Adipocyte (in vitro differentiated cells): ENCODE measurements around the gene ADPRHL1.
A peak's percentile ranks its signal among the peaks of the same experiment; 100 is the strongest.

Experiments
- DNase-seq: peaks from one replicate; pipeline ENCODE4 v3.0.0-alpha.2; 2015; ENCODE audit warnings: low read depth
- H3K27me3 ChIP-seq: replicated peaks from 2 replicates; pipeline ENCODE4 v1.7.0; 2013; ENCODE audit warnings: mild to moderate bottlenecking, low read length, moderate library complexity; ENCODE audit not compliant: control insufficient read depth, insufficient read depth
- H3K36me3 ChIP-seq: 2 replicates; pipeline ENCODE4 v1.7.0; 2013; ENCODE audit warnings: low read length, mild to moderate bottlenecking, moderate library complexity; ENCODE audit not compliant: control insufficient read depth, insufficient read depth, severe bottlenecking
- H3K4me1 ChIP-seq: 2 replicates; pipeline ENCODE4 v1.7.0; 2013; ENCODE audit warnings: mild to moderate bottlenecking, low read length, moderate library complexity; ENCODE audit not compliant: control insufficient read depth, insufficient read depth
- H3K4me3 ChIP-seq: 2 replicates; pipeline ENCODE4 v1.7.0; 2013; ENCODE audit warnings: mild to moderate bottlenecking, low read length, moderate library complexity
- H3K9ac ChIP-seq: 2 replicates; pipeline ENCODE4 v1.7.0; 2013; ENCODE audit warnings: mild to moderate bottlenecking, low read length, moderate library complexity
- H3K9me3 ChIP-seq: 2 replicates; pipeline ENCODE4 v1.7.0; 2013; ENCODE audit warnings: mild to moderate bottlenecking, low read length, moderate library complexity; ENCODE audit not compliant: control insufficient read depth

Gene ADPRHL1

DNA sequence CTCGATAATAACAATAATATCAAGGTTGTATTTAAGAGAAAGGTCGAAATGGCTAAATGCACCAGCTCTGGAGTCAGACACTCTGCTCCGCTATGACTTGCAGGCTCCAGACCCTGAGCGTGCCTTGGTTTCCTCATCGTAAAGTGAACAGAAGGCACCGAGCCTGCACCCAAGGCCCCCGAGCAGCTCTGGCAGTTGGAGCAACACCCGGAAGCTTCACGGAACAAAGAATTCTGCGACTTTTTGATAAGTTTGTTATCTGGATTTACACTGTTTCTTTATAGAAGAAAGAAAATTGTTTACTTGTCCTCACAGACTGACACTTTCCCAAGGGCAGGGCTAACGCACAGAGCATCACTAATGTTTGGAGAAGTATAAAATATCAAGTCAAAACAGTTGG lies 93.7 kb downstream of the ADPRHL1 start:
- Histone ChIP-seq H3K27me3 (no peaks in the 10 kb centered on the region), H3K36me3 (no peaks in the 10 kb centered on the region), H3K4me3 (no peak overlapping the region), H3K9ac (no peak overlapping the region), H3K4me1 (peaks cover under 1% of the 10 kb centered on the region), H3K9me3 (no peaks in the 10 kb centered on the region)
- no peak for DNase-seq

DNA sequence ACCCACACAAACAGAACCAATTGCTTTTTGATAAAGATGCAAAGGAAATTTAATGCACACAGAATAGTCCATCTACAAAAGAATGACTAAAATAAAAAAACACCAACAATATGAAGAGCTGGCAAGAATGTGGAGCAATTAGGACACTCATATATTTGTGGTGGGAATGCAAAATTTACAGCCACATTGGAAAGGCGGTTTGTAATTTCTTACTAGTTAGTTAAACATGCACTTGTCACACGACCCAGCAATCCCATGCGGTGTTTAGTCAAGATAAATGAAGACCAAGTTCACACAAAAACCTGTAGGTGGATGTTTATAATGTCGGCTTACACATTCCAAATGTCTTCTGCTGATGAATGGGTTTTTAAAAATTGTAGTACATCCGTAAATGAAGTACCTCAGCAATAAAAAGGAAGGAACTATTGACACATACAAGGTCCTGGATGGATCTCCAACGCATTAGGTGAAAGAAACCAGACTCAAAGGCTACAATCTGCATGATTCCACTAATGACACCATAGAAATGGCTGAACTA lies 94.6 kb downstream of the ADPRHL1 start:
- Histone ChIP-seq H3K9me3 (no peaks in the 10 kb centered on the region), H3K9ac (no peak overlapping the region), H3K4me3 (no peak overlapping the region), H3K27me3 (no peaks in the 10 kb centered on the region), H3K4me1 (no peaks in the 10 kb centered on the region), H3K36me3 (no peaks in the 10 kb centered on the region)
- DNase-seq = no peak

DNA sequence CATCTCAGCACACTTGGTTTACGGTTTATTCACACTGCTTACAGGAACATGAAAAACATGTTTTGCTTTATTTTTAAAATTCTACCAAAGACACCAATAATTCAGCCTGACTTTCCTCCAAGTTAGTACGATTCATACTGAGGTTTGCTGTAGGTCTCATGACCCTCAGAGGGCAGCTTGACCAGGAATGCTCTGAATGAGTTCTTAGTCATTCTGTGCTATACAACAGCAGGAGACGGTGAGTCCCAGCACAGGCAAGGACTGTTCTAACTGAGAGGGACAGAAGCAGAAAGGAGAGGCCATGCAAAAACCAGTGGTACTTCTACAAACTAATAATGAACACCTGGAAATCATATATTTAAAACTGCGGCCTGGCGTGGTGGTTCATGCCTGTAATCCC lies 95.8 kb downstream of the ADPRHL1 start:
- H3K27me3 ChIP-seq = no peaks in the 10 kb centered on the region
- peak; percentile 35 for DNase-seq

GRCh38 chr13:113356596-113356995 lies 96.7 kb downstream of the ADPRHL1 start:
- Histone ChIP-seq H3K36me3 (no peaks in the 10 kb centered on the region), H3K9ac (no peak overlapping the region), H3K27me3 (no peaks in the 10 kb centered on the region), H3K9me3 (no peaks in the 10 kb centered on the region), H3K4me3 (no peak overlapping the region), H3K4me1 (no peaks in the 10 kb centered on the region)
- no peak for DNase-seq

More for the DNA sequence above, 95.8 kb downstream of the ADPRHL1 start:
- Histone ChIP-seq H3K4me3 (no peak overlapping the region), H3K36me3 (no peaks in the 10 kb centered on the region), H3K9me3 (no peaks in the 10 kb centered on the region), H3K4me1 (no peaks in the 10 kb centered on the region), H3K9ac (no peak overlapping the region)

- no peak overlapping the region for H3K4me3 ChIP-seq
- H3K27me3 ChIP-seq = no peaks in the 10 kb centered on the region
- H3K4me1 ChIP-seq = no peaks in the 10 kb centered on the region
- no peaks in the 10 kb centered on the region for H3K36me3 ChIP-seq
- H3K9me3 ChIP-seq = no peaks in the 10 kb centered on the region
- DNase-seq = no peak
- H3K9ac ChIP-seq = no peak overlapping the region
These were observed 97.7 kb downstream of the ADPRHL1 start for GRCh38 chr13:113355621-113356020.

DNA sequence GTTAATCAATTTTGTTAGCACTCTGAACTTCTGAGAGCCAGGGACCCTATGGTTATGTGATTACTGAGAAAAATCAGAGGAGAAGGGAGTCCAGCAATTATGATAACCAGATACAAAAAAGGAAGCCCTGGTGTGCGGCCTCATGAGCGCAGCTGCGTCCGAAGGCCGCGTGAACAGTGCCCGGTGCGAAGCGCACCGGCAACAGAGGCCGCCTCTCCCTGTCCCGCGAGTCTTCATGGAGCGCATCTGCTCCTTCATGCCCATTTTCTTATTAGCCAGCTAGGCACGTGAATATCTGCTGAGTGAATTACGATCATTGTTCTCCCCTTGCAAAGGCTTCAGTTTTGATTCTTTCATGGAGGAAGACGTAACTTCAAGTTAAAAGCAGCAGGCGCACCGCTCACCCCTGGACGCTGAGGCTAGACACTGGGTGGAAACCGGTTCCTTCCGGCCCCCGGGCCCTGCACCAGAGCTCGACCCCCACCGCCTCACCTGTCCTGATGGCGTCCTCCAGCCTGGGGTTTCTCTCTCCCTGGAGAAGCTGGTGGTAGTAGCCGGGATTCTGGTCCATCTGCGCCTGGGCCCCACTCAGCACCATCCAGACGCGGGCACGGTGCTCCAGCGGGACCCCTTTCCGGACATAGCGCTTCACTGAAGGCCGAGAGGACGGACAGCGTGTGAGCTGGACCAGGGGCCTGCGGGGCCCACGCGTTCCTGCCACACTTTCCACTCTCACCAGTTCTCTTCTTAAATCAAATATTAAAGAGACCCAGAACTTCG lies 98.3 kb downstream of the ADPRHL1 start:
- no peak for DNase-seq
- H3K4me3 ChIP-seq = no peak overlapping the region
- H3K9ac ChIP-seq = no peak overlapping the region
- H3K36me3 ChIP-seq = no peaks in the 10 kb centered on the region
- no peaks in the 10 kb centered on the region for H3K9me3 ChIP-seq
- no peaks in the 10 kb centered on the region for H3K4me1 ChIP-seq
- H3K27me3 ChIP-seq = no peaks in the 10 kb centered on the region

DNA sequence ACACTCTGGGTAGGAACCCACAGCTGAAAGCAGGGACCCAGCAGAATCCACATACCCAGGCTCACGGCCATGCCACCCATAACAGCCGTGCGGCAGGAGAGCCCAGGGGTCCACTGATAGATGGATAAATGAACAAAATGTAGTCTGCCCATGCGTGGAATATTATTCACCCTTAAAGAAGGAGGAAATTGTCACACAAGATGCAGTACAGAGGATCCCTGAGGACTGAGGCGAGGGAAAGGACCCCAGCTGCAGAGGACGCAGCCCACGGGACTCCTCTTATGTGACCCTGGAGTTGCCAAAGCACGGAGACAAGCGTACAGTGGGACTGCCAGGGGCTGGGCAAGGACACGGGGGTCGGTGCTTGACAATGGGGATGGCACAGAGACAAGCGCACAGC lies 100.0 kb downstream of the ADPRHL1 start:
- DNase-seq = no peak
- Histone ChIP-seq H3K4me3 (no peak overlapping the region), H3K27me3 (no peaks in the 10 kb centered on the region), H3K9me3 (no peaks in the 10 kb centered on the region), H3K4me1 (no peaks in the 10 kb centered on the region), H3K36me3 (no peaks in the 10 kb centered on the region), H3K9ac (no peak overlapping the region)

GRCh38 chr13:113351514-113352026 lies 101.7 kb downstream of the ADPRHL1 start:
- Histone ChIP-seq H3K9ac (no peak overlapping the region), H3K9me3 (no peaks in the 10 kb centered on the region), H3K36me3 (no peaks in the 10 kb centered on the region), H3K4me3 (no peak overlapping the region), H3K27me3 (no peaks in the 10 kb centered on the region), H3K4me1 (no peaks in the 10 kb centered on the region)
- DNase-seq = no peak

DNA sequence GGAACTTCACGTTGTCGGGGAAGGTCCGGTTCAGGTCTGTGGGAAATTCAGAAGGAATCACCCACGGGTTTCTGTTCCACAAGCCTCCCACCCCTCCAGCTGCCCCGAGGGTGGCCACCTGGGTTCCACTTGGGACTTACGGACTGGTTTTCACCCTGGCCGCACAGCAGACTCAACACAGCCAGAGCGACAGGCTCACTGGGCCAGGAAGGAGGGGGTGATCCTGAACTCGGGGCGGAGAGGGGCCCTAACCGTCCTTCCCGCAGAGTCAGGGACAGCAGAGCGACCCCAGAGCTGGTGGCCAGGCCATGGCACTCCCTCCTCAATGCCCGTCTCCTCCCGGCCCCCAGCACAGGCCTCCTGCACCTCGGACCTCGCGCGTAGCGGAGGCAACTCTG lies 102.4 kb downstream of the ADPRHL1 start:
- Histone ChIP-seq H3K4me3 (no peak overlapping the region), H3K36me3 (no peaks in the 10 kb centered on the region), H3K9me3 (no peaks in the 10 kb centered on the region), H3K4me1 (no peaks in the 10 kb centered on the region), H3K9ac (no peak overlapping the region), H3K27me3 (no peaks in the 10 kb centered on the region)
- DNase-seq = no peak

DNA sequence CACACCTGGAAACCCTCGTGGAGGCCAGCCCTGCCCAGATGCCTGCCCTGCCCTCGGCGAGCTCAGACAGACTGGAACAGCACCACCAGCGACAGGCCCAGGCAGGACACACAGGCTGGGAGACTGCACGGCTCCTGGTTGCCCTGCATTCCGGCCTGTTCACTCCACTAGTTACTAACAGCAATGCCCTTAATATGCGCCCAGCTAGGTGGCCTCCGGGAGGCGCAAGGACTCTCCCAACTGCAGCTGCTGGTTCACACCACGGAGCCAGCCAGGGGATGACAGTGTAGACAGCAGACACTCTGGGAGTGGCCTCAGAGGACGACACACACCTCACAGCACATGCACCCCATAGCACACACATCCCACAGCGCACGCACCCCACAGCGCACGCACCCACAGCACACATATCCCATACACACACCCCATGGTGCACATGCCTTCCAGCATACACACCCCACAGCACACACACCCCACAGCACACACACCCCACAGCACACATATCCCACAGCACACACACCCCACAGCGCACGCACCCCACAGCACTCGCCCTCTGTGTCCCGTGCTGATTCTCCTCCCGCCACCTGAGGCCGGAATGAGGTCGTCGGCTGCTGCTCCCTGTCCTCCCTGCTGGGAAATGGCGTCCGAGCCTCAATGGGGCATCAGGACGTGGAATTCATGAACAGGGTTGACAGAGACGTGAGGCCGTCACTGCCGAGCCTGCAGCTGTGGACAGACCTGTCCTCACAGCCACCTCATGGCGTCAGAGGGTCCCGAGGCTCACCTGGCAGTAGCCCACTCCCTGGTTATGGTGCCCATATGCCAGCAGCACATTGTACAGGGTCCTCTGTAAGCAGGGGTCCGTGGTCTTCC lies 103.0 kb downstream of the ADPRHL1 start:
- no peak for DNase-seq
- H3K27me3 ChIP-seq = no peaks in the 10 kb centered on the region
- no peak overlapping the region for H3K4me3 ChIP-seq
- no peaks in the 10 kb centered on the region for H3K36me3 ChIP-seq
- no peaks in the 10 kb centered on the region for H3K9me3 ChIP-seq
- no peak overlapping the region for H3K9ac ChIP-seq
- no peaks in the 10 kb centered on the region for H3K4me1 ChIP-seq
